Lower leg skin (tissue), 3 donors: ENCODE data around the gene TBL3.

Experiments used
- POLR2A ChIP-seq, 2 donors: fragments of 450-650 bp; IDR thresholded peaks; one replicate each; pipeline ENCODE4 v1.6.1; 2016 to 2017; ENCODE audit warnings: antibody characterized with exemption in 2 of 2, mild to moderate bottlenecking in 1 of 2, moderate library complexity in 1 of 2
- TF ChIP-seq, protein P1 (sequence below), 3 donors: fragments of 450-650 bp; IDR thresholded peaks; one replicate each; pipeline ENCODE4 v1.5.1; 2016; ENCODE audit warnings: antibody characterized with exemption in 3 of 3, mild to moderate bottlenecking in 3 of 3, moderate library complexity in 2 of 3

DNA sequence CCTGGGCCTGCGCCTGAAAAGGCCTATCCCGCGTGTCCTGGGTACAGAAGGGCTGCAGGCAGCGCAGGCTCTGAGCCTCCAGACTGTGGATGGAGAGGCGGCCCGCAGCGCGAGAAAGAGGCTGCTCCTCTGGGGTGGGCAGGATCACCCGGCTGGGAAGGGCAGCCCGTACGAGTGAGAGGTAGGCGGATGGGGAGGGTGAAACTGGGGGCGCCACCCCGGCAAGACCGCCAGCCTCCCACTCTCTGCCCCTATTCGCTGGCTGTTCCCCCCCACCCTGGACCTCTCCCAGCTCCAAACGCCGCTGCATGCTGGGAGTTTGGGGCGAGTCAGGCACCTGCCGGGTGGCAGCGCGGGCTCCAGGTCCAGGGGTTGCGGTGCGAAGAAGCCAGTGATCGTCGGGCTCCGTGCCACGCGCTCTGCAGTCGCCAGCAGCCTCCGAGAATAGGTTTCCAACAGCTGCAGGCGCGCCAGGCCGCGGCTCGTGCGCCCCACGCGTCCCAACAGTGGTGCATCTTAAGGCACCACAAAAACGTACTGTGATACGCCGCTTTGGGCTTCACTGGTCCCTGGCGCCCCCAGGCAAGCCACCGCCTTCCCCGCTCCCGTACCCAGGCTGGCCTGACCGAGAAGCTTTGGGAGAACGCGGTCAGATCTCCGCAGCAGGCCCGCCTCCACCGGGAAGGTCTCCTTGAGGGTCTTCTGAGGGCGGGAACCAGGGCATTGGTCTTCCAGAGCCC lies 8.3 kb downstream of the TBL3 start:
- TF ChIP-seq, protein P1, sequence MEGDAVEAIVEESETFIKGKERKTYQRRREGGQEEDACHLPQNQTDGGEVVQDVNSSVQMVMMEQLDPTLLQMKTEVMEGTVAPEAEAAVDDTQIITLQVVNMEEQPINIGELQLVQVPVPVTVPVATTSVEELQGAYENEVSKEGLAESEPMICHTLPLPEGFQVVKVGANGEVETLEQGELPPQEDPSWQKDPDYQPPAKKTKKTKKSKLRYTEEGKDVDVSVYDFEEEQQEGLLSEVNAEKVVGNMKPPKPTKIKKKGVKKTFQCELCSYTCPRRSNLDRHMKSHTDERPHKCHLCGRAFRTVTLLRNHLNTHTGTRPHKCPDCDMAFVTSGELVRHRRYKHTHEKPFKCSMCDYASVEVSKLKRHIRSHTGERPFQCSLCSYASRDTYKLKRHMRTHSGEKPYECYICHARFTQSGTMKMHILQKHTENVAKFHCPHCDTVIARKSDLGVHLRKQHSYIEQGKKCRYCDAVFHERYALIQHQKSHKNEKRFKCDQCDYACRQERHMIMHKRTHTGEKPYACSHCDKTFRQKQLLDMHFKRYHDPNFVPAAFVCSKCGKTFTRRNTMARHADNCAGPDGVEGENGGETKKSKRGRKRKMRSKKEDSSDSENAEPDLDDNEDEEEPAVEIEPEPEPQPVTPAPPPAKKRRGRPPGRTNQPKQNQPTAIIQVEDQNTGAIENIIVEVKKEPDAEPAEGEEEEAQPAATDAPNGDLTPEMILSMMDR (IDR thresholded peaks at IDR 0.05) = no peak
- TF ChIP-seq POLR2A (IDR thresholded peaks at IDR 0.05) = no peak
